NCI-H2196 (cell line): Measurements from ENCODE around the gene WTAP.
"Not testable (repeated sequence)": the region's sequence is repeated elsewhere in the genome, so short reads cannot be mapped to it uniquely, and the experiment has no call there.

Source experiments
- DNase-seq: peaks from one replicate; lab custom pipeline; 2025; ENCODE audit not compliant: unreplicated experiment; lab: John Stamatoyannopoulos, UW

The WTAP gene

DNA sequence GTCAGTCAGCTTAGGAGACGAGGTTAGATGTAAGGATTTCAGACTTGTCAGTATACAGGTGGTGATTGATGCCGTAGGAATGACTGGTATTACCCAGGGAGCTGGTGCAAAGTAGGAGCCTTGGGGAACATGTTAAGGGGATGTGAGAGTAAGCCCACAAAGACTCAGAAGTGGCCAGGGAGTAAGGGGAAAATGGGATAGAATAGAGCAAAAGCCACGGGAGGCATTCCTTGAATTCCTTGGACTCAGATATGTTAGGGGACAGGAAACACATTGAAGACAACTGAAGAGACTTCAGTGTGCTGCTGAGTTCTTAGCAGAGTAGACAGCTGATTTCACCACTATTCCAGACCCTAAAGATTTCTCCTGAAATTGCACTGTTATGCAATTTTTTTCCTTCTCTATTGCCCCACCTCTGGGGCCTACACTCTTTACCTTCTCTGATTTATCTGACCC is 33.3 kb downstream of the WTAP start:
- DNase-seq = no peak

DNA sequence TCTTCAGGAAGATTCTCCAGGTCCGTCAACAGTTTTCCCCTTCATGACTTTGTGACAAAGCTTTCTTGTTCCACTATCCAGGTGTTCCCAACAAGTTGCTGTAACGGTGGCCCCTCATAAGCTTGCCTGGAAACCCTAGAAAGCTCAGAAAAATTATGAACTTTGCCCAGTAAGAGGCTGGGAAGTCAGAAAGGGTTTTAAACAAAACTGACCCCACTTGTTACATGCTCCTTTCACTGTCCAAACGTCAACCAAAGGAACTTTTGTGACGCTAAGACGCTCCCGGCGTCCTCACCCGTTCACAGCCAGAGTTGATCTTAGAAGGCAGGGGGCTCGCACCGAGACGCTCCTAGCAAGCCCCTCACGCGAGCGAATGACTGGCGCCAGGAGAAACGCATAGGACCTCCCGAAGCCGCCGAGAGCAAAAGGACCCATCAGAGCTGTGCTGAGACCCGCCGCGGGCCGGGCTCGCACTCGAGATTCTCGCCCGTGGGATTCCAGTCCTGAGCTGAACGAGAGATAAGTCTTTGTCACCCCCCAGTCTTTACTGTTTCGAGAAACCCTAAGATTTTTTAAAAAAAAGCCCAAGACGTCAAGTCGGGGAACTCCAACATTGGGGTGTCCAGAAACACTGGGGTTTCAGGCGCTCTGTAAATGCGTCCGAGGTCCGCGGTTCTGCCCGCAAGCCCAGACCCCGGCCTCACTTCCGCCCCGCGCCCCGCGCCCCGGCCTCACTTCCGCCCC is 34.0 kb downstream of the WTAP start:
- DNase-seq = no peak

DNA sequence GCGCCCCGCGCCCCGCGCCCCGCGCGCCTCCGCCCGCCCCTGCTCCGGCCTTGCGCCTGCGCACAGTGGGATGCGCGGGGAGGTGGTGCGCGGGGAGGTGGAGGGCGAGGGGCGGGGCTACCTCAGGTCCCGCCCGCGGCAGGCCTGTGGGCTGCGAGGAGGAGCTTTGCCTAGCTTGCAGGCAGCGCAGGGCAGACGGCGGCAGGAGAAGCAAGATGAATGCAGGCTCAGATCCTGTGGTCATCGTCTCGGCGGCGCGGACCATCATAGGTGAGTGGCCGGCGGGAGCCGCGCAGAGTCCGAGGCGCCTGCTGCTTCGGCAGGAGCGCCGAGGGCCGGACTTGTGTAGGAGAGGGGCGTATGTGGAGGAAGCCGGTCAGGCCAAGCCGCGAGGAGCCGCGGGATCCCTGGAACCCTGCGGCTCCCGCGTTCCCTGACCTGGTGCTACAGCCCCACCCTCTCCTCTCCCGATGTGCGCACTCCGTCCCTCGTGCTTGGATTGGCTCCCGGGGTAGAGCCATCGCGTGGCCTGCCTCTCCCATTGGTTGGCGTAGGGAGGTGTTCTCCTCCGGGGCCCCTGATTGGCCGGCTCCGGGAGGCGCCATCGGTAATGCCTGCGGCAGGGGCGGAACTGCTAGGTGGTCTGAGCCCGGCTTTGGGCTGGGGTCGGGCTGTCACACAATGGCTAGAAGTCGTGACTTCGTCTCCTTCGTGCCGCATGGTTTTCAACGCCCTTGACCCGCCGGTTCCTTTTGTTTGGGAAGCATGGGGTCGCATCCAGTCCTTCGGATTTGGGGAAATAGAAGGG is 34.8 kb downstream of the WTAP start, which contains the start of gene ACAT2:
ACAT2 (plus strand) TSS at position 173 of the 808 bp plus-strand sequence; CDS start at position 216, 43 bp downstream.
- DNase-seq = peak; percentile 85

DNA sequence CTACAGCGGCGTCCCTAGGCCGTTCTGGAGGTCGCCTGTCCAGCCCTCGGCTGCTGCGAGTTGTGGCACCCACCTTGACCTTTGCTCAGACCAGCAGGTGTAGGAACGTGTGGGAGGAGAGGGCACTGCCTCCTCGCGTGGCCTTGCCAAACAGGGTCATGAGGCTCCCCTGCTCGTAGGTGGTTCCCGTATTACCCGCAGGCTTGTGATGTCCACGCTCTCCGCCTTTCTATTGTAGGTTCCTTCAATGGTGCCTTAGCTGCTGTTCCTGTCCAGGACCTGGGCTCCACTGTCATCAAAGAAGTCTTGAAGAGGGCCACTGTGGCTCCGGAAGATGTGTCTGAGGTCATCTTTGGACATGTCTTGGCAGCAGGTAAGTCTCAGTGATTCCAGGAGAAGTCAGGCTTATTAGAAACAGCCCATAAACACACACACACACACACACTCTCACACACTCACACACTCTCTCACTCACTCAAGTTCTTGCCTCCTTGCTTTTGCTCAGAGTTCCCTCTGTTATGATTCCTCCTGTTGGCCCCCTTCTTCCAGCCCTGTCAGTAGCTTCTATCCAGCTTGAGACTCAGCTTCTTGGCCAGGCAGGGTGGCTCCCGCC is 35.5 kb downstream of the WTAP start:
- no peak for DNase-seq

DNA sequence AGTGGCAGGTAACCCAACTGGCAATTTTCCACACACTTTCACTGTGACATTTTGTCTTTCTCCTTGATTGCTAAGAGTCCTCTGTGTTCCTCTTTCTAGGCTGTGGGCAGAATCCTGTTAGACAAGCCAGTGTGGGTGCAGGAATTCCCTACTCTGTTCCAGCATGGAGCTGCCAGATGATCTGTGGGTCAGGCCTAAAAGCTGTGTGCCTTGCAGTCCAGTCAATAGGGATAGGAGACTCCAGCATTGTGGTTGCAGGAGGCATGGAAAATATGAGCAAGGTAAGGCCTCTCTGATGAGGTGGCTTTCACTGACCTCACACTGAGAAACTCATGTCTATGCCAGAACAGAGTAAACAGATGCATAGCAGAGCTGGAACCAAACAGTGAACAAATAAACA is 39.6 kb downstream of the WTAP start:
- DNase-seq = no peak

DNA sequence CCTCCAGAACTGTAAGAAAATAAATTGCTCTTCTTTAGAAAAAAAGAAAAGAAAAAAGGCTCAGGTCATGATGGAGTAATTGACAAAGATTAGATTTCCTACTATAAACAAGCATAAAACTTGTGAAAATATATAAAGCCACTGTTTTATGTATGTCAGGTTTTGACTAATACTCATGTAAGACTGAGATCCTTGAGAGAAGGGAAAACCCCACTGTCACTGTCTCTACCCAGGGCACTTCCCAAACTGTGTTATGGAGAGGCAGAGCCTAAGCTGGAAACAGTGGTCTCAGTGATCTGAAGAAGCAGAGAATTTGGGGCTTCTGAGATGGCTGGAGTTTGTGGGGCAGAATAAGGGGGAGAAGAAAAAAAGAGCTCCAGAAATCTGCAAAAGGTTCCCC is 42.2 kb downstream of the WTAP start:
- no peak for DNase-seq

DNA sequence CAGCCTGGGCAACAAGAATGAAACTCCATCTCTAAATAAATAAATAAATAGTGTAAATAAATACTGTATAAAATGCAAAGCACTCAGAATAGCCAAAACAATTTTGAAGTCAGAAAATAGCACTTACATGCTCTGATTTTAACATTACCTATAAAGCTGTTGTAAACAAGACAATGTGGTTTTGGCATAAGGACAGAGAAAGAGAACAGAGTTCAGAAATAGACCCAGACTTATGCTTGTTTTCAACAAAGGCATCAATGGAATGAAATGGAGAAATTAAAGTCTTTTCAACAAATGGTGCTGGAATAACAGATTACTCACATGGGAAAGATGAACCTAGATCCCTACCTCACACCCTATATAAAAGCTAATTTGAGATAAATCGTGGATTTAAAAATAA is 44.9 kb downstream of the WTAP start:
- no peak for DNase-seq

DNA sequence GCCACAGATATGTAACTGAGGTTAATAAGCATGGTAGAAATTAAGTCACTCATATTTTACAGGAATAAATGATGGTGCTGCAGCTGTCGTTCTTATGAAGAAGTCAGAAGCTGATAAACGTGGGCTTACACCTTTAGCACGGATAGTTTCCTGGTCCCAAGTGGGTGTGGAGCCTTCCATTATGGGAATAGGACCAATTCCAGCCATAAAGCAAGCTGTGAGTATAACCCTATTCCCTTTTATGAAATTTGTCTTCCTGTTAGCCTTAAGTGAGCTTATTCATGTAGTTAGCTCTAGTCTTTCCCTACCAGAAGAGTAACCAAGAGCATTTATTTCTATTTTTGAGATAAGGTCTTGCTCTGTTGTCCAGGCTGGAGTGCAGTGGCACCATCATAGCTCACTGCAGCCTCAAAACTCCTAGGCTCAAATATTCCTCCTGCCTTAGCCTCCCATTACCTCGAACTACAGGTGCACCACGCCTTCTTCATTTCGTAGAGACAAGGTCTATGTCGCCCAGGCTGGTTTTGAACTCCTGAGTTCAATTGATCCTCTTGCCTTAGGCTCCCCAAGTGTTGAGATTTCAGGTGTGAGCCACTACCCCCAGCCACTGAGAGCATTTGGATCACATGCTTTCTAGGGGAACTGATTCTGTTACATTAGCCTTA is 50.1 kb downstream of the WTAP start:
- DNase-seq = no peak

DNA sequence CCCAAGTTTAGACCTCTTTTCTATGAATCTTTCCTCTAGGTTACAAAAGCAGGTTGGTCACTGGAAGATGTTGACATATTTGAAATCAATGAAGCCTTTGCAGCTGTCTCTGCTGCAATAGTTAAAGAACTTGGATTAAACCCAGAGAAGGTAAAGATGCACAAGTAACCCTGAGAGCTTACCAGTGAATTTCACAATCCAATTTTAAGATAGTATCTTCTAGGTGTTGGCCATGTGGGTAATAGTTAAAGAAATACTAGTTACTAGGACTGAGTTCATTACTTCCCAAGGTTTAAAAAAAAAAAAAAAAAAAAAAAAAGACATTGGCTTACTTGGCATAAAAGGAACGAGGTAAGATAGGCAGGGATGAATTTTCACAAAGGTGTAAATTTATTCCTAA is 50.8 kb downstream of the WTAP start:
- no peak for DNase-seq

DNA sequence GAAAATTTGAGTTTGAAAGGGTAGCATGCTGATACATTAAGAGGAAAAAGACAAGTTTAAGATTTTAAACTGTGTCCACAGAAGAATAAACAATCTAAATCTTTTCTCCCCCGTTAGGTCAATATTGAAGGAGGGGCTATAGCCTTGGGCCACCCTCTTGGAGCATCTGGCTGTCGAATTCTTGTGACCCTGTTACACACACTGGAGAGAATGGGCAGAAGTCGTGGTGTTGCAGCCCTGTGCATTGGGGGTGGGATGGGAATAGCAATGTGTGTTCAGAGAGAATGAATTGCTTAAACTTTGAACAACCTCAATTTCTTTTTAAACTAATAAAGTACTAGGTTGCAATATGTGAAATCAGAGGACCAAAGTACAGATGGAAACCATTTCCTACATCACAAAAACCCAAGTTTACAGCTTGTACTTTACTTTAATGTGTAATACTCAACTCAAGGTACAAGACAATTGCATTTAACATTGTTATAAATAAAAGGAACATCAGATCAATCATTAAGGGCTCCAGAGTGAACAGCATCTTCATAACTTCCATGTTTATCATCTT is 51.3 kb downstream of the WTAP start:
- no peak for DNase-seq

DNA sequence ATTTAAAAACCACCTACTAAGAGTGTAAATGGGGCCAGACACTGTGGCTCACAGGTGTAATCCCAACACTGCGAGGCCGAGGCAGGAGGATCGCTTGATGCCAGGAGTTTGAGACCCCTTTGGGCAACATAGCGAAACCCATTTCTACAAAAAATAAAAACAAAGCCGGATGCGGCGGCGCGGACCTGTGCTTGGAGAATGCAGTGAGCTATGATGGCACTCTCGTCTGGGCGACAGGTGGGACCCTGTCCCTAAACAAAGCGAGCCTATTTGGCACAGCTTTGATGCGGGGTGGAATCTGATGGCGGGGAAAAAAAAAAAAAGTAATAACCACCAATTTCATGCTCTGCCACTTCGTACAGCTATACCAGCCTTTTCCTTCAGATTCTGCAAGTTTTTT is 61.0 kb downstream of the WTAP start:
- no peak for DNase-seq

DNA sequence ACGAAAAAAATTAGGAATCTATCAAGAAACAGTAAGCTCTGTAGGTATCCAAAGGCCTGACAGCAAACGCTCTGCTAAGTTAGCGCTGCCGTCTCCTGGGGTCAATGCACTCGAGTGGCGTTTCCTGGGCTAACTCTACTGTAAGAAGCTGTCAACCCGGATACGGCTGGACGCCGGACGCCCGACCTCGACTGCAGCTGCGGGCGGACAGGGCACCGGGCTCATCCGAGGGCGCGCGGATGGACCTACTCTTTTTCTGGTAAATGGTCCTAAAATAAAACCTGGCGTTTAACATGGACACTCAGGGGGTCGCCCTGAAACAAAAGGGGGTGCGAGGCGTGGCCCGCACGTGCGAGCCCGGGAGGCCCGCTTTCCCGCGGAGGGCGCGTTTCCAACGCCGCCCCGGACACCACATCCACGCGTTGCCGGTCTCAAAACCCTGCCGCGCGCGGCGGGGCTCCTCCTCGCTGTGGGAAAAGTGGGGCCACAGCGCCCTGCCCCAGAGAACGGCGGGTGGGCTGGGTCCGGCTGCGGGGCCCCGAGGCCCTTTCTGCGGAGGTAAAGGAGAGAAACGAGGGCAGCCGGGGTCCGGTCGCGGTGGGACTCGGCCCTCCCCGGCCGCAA is 61.6 kb downstream of the WTAP start:
- DNase-seq = no peak

DNA sequence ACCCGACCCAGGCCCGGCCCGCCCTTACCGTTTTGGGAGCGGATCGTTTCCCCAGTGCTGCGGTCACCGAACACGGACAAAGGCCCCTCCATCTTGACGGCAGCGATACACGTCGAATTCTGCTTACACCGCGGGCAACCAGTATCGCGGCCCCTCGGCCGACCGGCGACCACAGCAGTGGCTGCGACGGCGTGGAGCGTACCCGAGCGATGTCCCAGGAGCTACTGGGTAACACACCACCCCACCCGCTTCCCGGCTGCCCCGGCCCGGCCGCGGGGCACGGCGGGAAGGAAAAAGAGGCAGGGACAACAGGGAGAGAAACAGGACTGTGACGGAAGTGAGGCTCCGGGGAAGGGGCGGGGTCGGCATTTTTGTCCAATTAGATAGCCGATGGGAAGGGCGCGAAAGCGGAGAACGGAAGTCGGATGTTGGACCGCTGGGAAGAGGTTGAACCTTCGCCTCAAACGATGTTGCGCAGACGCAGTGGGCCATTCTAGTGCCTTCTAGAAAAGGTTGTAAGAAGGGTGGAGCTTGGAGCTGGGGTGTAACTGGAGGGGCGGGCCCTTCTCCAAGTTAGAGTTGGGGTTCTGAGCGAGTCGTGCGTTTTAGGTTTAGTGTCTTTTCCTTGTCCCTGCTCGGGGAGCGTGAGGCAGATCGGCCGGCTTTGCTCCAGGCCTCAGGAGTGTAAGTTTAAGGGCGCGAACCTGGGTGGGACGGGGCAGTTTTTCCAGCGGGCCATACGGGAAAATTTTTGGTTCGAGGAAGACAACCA is 62.3 kb downstream of the WTAP start, which contains the start of gene TCP1:
TCP1 (minus strand) TSS at position 226 of the 772 bp plus-strand sequence; CDS start at position 92, 134 bp downstream.
- DNase-seq = peak; percentile 92

DNA sequence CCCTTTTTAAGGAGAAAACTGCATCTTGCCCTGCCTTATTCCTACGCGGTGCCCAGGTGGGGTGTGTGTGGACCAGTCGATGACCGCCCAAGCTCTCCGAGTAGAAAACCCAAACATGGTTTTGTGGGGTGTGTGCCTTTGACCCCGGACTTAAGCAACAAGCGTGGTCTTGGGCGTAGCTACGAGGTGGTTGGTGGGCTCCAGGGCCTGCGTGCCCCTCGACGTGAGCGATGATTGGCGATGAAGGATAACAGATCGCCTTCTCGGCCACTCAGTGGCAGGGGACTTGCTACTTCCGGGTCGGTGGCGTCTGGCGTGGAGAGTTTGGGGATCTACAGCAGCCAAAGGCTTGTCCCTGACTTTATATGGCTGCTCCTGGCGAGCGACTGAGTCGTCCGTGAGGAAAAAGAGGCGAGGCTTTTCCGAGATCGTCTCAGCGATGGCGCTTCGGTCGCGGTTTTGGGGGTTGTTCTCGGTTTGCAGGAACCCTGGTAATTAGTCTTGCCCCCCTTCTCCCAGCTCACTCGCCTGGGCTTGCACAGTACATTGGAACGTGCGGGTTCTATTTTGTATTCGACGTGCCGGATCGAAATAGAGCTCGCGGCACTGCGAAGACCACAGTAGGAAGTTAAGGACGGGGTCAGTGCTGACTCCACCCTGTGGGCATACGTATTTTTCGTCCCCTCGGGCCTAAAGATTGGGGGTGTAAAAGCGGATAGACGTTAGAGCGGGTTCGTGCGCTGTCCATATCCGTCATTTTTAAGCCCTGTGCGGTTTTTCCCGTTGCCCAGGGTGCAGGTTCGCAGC is 63.0 kb downstream of the WTAP start, which contains the start of gene MRPL18:
MRPL18 (plus strand) TSS at position 319 of the 807 bp plus-strand sequence; CDS start at position 440, 121 bp downstream.
- peak; percentile 73 for DNase-seq

DNA sequence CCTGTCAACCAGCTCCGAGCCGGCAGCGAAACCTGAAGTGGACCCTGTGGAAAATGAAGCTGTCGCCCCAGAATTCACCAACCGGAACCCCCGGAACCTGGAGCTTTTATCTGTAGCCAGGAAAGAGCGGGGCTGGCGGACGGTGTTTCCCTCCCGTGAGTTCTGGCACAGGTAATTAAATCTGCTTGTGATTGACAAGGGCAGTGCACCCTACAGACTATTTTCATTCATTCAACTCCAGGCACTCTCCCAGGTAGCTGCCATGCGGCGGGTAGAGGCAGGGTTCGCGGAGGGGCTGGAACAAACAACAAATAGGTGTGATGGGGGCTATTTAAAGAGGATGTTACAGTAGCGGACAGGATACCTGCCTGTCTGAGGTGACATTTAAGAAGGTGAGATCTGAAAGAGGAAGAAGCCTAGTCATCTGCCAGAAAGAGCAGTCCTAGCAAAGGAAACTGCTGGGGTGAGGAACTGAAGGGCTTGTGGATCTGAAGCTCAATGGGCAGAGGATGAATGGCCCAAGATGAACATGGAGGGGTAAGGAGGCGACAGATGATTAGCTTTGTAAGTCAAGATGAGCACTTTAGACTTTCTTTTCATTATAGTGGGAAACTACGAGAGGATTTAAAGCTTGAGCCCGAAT is 63.8 kb downstream of the WTAP start:
- DNase-seq = no peak

DNA sequence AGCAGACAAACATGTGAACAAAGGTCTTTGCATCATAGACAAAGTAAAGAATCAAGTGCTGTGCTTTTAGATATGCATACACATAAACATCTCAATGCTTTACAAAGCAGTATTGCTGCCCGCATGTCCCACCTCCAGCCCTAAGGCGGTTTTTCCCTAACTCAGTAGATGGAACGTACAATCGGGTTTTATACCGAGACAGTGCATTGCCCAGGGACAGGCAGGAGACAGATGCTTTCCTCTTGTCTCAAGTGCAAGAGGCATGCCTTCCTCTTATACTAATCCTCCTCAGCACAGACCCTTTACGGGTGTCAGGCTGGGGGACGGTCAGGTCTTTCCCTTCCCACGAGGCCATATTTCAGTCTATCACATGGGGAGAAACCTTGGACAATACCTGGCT is 67.7 kb downstream of the WTAP start:
- DNase-seq = not testable (repeated sequence)

DNA sequence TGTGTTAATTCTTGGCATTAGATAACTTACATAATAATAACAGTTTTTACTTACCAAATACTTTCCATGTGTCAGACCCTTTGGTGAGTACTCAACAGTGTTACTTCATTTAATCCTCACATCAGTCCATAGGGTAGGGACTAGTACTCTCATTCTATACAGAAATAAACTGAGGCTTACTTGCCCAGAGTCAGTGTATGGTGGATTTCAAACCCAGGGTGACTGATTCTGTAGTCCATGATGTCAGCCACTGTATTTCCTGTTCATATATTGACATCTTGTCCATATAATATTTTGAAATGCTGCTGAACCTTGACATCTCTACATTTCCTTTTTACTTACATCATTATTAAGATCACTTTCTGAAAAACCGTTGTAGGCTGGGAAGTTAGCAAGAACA is 70.2 kb downstream of the WTAP start:
- no peak for DNase-seq
